ENCODE data around the gene CTIF. TPM values are rescaled to one million over a fixed set of nuclear protein-coding genes. Genes with fewer than 3 reads are reported as not detected.
"Not testable (repeated sequence)": the region's sequence is repeated elsewhere in the genome, so short reads cannot be mapped to it uniquely, and the experiment has no call there.

Gene CTIF
- total RNA-seq, 1 experiment from 2014 or later = 95.8 TPM

DNA sequence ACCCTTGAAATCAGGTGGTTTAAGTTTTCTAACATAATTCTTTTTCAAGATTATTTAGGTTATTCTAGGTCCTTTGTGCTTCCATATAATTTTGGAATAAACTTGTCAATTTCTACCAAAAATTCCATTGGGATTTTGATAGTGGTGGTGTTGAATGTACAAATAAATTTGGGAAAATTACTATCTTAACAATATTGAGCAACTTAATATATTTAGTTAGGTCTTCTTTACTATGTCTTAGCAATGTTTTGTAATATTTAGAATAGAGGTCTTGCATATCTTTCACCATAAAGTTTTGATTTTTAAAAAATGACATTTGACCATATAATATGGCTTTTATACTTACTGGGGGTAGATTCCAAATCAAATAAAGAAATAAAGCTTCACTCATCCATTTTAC is 34.0 kb upstream of the CTIF start:
- intact Hi-C loops (cut with micrococcal nuclease) = no loop called here
- CTCF ChIA-PET = interaction anchor here (1.0 kb wide), 1 partner anchor 29 kb away, joined by 3 read pairs; no protein-coding TSS in a partner anchor
- H3K4me3 Mint-ChIP-seq (ENCODE audit: unreplicated experiment) = no peak overlapping the region
- no peaks in the 10 kb centered on the region for H3K4me1 Mint-ChIP-seq (ENCODE audit: insufficient read depth, unreplicated experiment)
- DNase-seq (ENCODE audit: unreplicated experiment) = no peak
- POLR2A ChIA-PET = interaction anchor here (1.3 kb wide), 1 partner anchor 44 kb away, joined by 3 read pairs; no protein-coding TSS in a partner anchor
- H3K36me3 Mint-ChIP-seq (ENCODE audit: insufficient read depth, unreplicated experiment) = no peaks in the 10 kb centered on the region
- peaks cover 37% of the 10 kb centered on the region for H3K9me3 Mint-ChIP-seq (ENCODE audit: unreplicated experiment)
- no TSS peak for BruUV-seq (replicated peaks)
- peaks cover 11% of the 10 kb centered on the region for H3K27me3 Mint-ChIP-seq (ENCODE audit: insufficient read depth, unreplicated experiment)
- TF ChIP-seq, protein P1, sequence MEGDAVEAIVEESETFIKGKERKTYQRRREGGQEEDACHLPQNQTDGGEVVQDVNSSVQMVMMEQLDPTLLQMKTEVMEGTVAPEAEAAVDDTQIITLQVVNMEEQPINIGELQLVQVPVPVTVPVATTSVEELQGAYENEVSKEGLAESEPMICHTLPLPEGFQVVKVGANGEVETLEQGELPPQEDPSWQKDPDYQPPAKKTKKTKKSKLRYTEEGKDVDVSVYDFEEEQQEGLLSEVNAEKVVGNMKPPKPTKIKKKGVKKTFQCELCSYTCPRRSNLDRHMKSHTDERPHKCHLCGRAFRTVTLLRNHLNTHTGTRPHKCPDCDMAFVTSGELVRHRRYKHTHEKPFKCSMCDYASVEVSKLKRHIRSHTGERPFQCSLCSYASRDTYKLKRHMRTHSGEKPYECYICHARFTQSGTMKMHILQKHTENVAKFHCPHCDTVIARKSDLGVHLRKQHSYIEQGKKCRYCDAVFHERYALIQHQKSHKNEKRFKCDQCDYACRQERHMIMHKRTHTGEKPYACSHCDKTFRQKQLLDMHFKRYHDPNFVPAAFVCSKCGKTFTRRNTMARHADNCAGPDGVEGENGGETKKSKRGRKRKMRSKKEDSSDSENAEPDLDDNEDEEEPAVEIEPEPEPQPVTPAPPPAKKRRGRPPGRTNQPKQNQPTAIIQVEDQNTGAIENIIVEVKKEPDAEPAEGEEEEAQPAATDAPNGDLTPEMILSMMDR (IDR thresholded peaks at IDR 0.05; ENCODE audit: unreplicated experiment) = no peak
- H3K27ac Mint-ChIP-seq (ENCODE audit: low read depth, unreplicated experiment) = no peak overlapping the region

DNA sequence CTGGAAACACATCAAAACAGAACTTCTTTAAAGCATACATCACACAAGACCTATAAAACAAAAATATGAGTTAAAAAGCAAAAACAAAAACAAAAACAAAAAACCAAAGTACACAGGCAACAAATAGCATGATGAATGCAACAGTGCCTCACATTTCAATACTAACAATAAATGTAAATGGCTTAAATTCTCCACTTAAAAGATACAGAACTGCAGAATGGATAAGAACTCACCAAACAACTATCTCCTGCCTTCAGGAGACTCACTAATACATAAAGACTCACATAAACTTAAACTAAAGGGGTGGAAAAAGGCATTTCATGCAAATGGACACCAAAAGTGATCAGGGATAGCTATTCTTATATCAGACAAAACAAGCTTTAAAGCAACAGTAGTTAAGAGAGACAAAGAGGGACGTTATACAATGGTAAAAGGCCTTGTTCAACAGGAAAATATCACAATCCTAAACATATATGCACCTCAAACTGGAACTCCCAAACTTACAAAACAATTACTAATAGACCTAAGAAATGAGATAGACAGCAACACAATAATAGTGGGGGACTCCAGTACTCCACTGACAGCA is 31.8 kb upstream of the CTIF start:
- CTCF ChIA-PET; DNase-seq (ENCODE audit: unreplicated experiment); intact Hi-C loops (cut with micrococcal nuclease); H3K4me3 Mint-ChIP-seq (ENCODE audit: unreplicated experiment); H3K4me1 Mint-ChIP-seq (ENCODE audit: insufficient read depth, unreplicated experiment); H3K27ac Mint-ChIP-seq (ENCODE audit: low read depth, unreplicated experiment); BruUV-seq (replicated peaks); H3K36me3 Mint-ChIP-seq (ENCODE audit: insufficient read depth, unreplicated experiment): not testable (repeated sequence)
- peaks cover 11% of the 10 kb centered on the region for H3K27me3 Mint-ChIP-seq (ENCODE audit: insufficient read depth, unreplicated experiment)
- peaks cover 37% of the 10 kb centered on the region for H3K9me3 Mint-ChIP-seq (ENCODE audit: unreplicated experiment)
- POLR2A ChIA-PET = interaction anchor here (0.7 kb wide), 1 partner anchor 118 kb away, joined by 4 read pairs; no protein-coding TSS in a partner anchor

DNA sequence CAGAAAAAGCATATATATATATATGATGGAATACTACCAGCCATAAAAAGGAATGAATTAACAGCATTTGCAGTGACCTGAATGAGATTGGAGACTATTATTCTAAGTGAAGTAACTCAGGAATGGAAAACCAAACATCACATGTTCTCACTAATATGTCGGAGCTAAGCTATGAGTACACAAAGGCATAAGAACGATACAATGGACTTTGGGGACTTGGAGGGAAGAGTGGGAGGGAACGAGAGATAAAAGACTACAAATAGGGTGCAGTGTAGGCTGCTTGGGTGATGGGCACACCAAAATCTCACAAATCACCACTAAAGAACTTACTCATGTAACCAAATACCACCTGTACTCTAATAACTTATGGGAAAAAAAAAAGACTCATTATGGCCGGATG is 26.3 kb upstream of the CTIF start:
- POLR2A ChIA-PET = interaction anchor here (0.7 kb wide), 1 partner anchor 147 kb away, joined by 3 read pairs; no protein-coding TSS in a partner anchor
- H3K4me1 Mint-ChIP-seq (ENCODE audit: insufficient read depth, unreplicated experiment); DNase-seq (ENCODE audit: unreplicated experiment); intact Hi-C loops (cut with micrococcal nuclease); H3K27ac Mint-ChIP-seq (ENCODE audit: low read depth, unreplicated experiment); CTCF ChIA-PET; H3K36me3 Mint-ChIP-seq (ENCODE audit: insufficient read depth, unreplicated experiment); H3K4me3 Mint-ChIP-seq (ENCODE audit: unreplicated experiment); BruUV-seq (replicated peaks): not testable (repeated sequence)
- Mint-ChIP-seq H3K9me3 (ENCODE audit: unreplicated experiment) (peaks cover 11% of the 10 kb centered on the region), H3K27me3 (ENCODE audit: insufficient read depth, unreplicated experiment) (peaks cover 11% of the 10 kb centered on the region)

DNA sequence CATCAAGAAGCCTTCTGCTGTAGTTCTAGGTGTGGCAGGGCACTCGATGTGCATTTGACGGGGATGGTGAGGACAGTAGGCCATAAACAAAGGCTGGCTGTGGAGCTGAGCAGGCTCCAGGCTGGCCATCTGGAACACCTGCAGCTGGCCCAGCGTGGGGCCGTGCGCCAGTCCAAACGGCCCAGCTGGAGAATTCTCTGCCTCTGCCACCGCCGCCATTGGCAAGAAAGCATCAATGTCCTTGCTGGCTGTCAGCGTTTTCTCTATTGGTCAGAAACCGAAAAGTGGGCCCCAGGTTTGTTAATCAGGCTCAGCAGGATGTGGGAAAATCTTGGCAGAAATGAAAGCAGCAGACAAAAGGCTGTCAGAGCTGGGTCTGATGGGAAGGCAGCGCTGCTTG is 24.0 kb upstream of the CTIF start:
- Mint-ChIP-seq H3K27me3 (ENCODE audit: insufficient read depth, unreplicated experiment) (no peaks in the 10 kb centered on the region), H3K4me1 (ENCODE audit: insufficient read depth, unreplicated experiment) (no peaks in the 10 kb centered on the region), H3K36me3 (ENCODE audit: insufficient read depth, unreplicated experiment) (no peaks in the 10 kb centered on the region), H3K4me3 (ENCODE audit: unreplicated experiment) (no peak overlapping the region), H3K27ac (ENCODE audit: low read depth, unreplicated experiment) (no peak overlapping the region), H3K9me3 (ENCODE audit: unreplicated experiment) (no peaks in the 10 kb centered on the region)
- no peak for DNase-seq (ENCODE audit: unreplicated experiment)
- POLR2A ChIA-PET = no interaction called here
- no TSS peak for BruUV-seq (replicated peaks)
- intact Hi-C loops (cut with micrococcal nuclease) = no loop called here
- CTCF ChIA-PET = no interaction called here
- TF ChIP-seq, protein P1 (IDR thresholded peaks at IDR 0.05; ENCODE audit: unreplicated experiment) = no peak

DNA sequence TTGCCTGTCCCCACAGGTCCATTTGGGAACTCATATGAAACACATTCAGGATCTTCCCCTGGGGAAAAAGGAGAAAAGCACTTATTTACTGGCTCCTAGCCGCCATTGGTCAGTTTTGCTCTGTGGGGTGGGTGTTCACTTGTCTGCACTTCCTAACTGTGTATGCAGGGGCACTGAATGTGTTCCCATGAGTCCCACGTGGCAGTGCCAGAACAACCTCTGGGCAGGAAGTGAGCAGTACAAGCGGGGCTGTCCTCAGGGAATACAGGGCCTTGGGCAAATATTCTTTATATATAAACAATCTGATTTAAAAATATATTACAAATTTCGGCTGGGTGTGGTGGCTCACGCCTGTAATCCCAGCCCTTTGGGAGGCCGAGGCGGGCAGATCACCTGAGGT is 21.8 kb upstream of the CTIF start:
- intact Hi-C loops (cut with micrococcal nuclease) = no loop called here
- ChIA-PET CTCF (no interaction called here), POLR2A (interaction anchor here (0.7 kb wide), 1 partner anchor 247 kb away, joined by 4 read pairs; no protein-coding TSS in a partner anchor)
- H3K36me3 Mint-ChIP-seq (ENCODE audit: insufficient read depth, unreplicated experiment) = no peaks in the 10 kb centered on the region
- no peaks in the 10 kb centered on the region for H3K4me1 Mint-ChIP-seq (ENCODE audit: insufficient read depth, unreplicated experiment)
- TF ChIP-seq, protein P1 (IDR thresholded peaks at IDR 0.05; ENCODE audit: unreplicated experiment) = no peak
- no peak overlapping the region for H3K4me3 Mint-ChIP-seq (ENCODE audit: unreplicated experiment)
- H3K27me3 Mint-ChIP-seq (ENCODE audit: insufficient read depth, unreplicated experiment) = no peaks in the 10 kb centered on the region
- H3K27ac Mint-ChIP-seq (ENCODE audit: low read depth, unreplicated experiment) = no peak overlapping the region
- DNase-seq (ENCODE audit: unreplicated experiment) = no peak
- no peaks in the 10 kb centered on the region for H3K9me3 Mint-ChIP-seq (ENCODE audit: unreplicated experiment)
- BruUV-seq (replicated peaks) = no TSS peak

Measured in MCF 10A (cell line).